Measurements from ENCODE around the gene CCDC146.

Gene CCDC146

GRCh38 chr7:77276120-77276519 lies 153.7 kb downstream of the CCDC146 start:
- no peak for FAIRE-seq
- DNase-seq (ENCODE audit: insufficient read length, low spot score) = no peak

- no peak for FAIRE-seq
- DNase-seq (ENCODE audit: insufficient read length, low spot score) = no peak
These were observed 159.5 kb downstream of the CCDC146 start for GRCh38 chr7:77281780-77282478.

- FAIRE-seq = no peak
These were observed 160.5 kb downstream of the CCDC146 start for GRCh38 chr7:77282897-77283296.

GRCh38 chr7:77284005-77284404 lies 161.6 kb downstream of the CCDC146 start:
- DNase-seq (ENCODE audit: insufficient read length, low spot score) (no peak), FAIRE-seq (no peak)

More at GRCh38 chr7:77282897-77283296, 160.5 kb downstream of the CCDC146 start:
- no peak for DNase-seq (ENCODE audit: insufficient read length, low spot score)

- no peak for DNase-seq (ENCODE audit: insufficient read length, low spot score)
- FAIRE-seq = no peak
These were observed 162.2 kb downstream of the CCDC146 start for GRCh38 chr7:77284616-77285015.

GRCh38 chr7:77288676-77289320 lies 166.4 kb downstream of the CCDC146 start:
- DNase-seq (ENCODE audit: insufficient read length, low spot score) (no peak), FAIRE-seq (no peak)

GRCh38 chr7:77289387-77289786 lies 167.0 kb downstream of the CCDC146 start:
- FAIRE-seq = no peak
- DNase-seq (ENCODE audit: insufficient read length, low spot score) = no peak

GRCh38 chr7:77290425-77290824 lies 168.0 kb downstream of the CCDC146 start:
- no peak for FAIRE-seq
- no peak for DNase-seq (ENCODE audit: insufficient read length, low spot score)

- DNase-seq (ENCODE audit: insufficient read length, low spot score) (no peak), FAIRE-seq (no peak)
These were observed 170.6 kb downstream of the CCDC146 start for GRCh38 chr7:77293046-77293445.

GRCh38 chr7:77295549-77295948 lies 173.1 kb downstream of the CCDC146 start:
- no peak for DNase-seq (ENCODE audit: insufficient read length, low spot score)
- no peak for FAIRE-seq

GRCh38 chr7:77306231-77307067 lies 184.0 kb downstream of the CCDC146 start:
- FAIRE-seq (no peak), DNase-seq (ENCODE audit: insufficient read length, low spot score) (no peak)

- no peak for FAIRE-seq
- DNase-seq (ENCODE audit: insufficient read length, low spot score) = no peak
These were observed 186.4 kb downstream of the CCDC146 start for GRCh38 chr7:77308792-77309191.

- DNase-seq (ENCODE audit: insufficient read length, low spot score) = no peak
- no peak for FAIRE-seq
These were observed 187.4 kb downstream of the CCDC146 start for GRCh38 chr7:77309714-77310220.

GRCh38 chr7:77310982-77311381 lies 188.6 kb downstream of the CCDC146 start:
- FAIRE-seq = no peak

GRCh38 chr7:77313085-77313484 lies 190.7 kb downstream of the CCDC146 start:
- FAIRE-seq = no peak

More at GRCh38 chr7:77310982-77311381, 188.6 kb downstream of the CCDC146 start:
- no peak for DNase-seq (ENCODE audit: insufficient read length, low spot score)

GRCh38 chr7:77313876-77314480 lies 191.6 kb downstream of the CCDC146 start:
- DNase-seq (ENCODE audit: insufficient read length, low spot score) = no peak
- no peak for FAIRE-seq

More at GRCh38 chr7:77313085-77313484, 190.7 kb downstream of the CCDC146 start:
- DNase-seq (ENCODE audit: insufficient read length, low spot score) = no peak

GRCh38 chr7:77315182-77315591 lies 192.8 kb downstream of the CCDC146 start:
- FAIRE-seq = no peak

GRCh38 chr7:77316219-77316978 lies 194.0 kb downstream of the CCDC146 start:
- FAIRE-seq (no peak), DNase-seq (ENCODE audit: insufficient read length, low spot score) (no peak)

More at GRCh38 chr7:77315182-77315591, 192.8 kb downstream of the CCDC146 start:
- no peak for DNase-seq (ENCODE audit: insufficient read length, low spot score)

GRCh38 chr7:77318019-77318418 lies 195.6 kb downstream of the CCDC146 start:
- no peak for FAIRE-seq
- no peak for DNase-seq (ENCODE audit: insufficient read length, low spot score)

- no peak for FAIRE-seq
These were observed 197.7 kb downstream of the CCDC146 start for GRCh38 chr7:77320137-77320536.

More at GRCh38 chr7:77320137-77320536, 197.7 kb downstream of the CCDC146 start:
- no peak for DNase-seq (ENCODE audit: insufficient read length, low spot score)

Data from GM19239 (cell line).